ENCODE measurements around the gene HS3ST3B1.

HS3ST3B1 gene

DNA sequence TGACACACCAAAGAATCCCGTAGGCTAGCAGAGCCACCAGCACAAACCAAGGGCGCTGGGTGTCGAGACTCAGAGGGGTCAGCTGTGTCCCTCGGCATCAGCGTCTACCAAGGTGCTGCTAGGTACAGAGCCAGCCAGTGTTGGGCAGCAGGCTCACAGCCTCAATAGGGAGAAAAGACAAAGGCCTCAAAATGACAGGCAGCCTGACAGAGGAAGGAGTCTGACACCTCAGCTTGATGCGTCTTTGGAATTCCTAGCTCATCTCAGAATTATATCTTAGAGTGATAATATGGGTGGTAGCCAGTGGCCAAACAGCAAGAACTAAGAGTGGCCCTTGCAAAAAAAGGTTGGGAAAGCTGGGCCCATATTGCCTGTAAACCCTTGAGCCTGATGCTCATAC lies 45.9 kb downstream of the HS3ST3B1 start:
- H3K4me1 ChIP-seq (ENCODE audit: control insufficient read depth in 5 of 5, insufficient read depth in 5 of 5, low read length in 5 of 5) = no peaks in the 10 kb centered on the region
- no peaks in the 10 kb centered on the region for H3K27me3 ChIP-seq (ENCODE audit: control insufficient read depth in 5 of 5, insufficient read depth in 4 of 5, low read length in 5 of 5)
- no peak overlapping the region for H3K27ac ChIP-seq (ENCODE audit: low read depth, low read length)
- no peak overlapping the region for H3K4me3 ChIP-seq (ENCODE audit: low read depth in 1 of 5, low read length in 5 of 5)
- H3K36me3 ChIP-seq (ENCODE audit: control insufficient read depth in 5 of 5, insufficient read depth in 5 of 5, low read length in 5 of 5) = peaks cover 0 to 2% (median 0%) of the 10 kb centered on the region in 5 donors
- H3K9ac ChIP-seq (ENCODE audit: low read length in 5 of 5) = no peak overlapping the region
- H3K9me3 ChIP-seq (ENCODE audit: control insufficient read depth in 5 of 5, low read length in 5 of 5) = no peaks in the 10 kb centered on the region

DNA sequence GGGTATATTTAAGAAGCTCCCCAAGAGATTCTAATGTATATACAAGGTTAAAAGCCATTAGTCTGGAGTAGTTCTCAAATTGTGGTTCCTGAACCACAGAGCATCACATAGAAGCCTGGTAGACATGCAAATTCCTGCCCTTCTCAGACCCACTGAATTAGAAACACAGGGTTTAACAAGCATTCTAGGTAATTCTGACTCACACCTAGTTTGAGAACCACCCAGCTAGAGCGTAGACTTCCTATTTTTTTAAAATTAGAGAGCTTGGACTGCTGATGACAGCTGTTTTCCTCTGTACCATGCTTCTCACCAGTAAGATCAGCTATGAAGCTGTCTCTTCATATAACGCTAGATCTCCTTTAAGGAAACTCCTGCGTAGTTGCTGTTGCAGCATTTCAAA lies 50.6 kb downstream of the HS3ST3B1 start:
- Histone ChIP-seq H3K9ac (ENCODE audit: low read length in 5 of 5) (no peak overlapping the region), H3K27ac (ENCODE audit: low read depth, low read length) (no peak overlapping the region), H3K9me3 (ENCODE audit: control insufficient read depth in 5 of 5, low read length in 5 of 5) (no peaks in the 10 kb centered on the region), H3K27me3 (ENCODE audit: control insufficient read depth in 5 of 5, insufficient read depth in 4 of 5, low read length in 5 of 5) (peaks cover 0 to 2% (median 0%) of the 10 kb centered on the region in 5 donors), H3K36me3 (ENCODE audit: control insufficient read depth in 5 of 5, insufficient read depth in 5 of 5, low read length in 5 of 5) (peaks cover 0 to 2% (median 0%) of the 10 kb centered on the region in 5 donors), H3K4me1 (ENCODE audit: control insufficient read depth in 5 of 5, insufficient read depth in 5 of 5, low read length in 5 of 5) (peaks cover 0 to 3% (median 0%) of the 10 kb centered on the region in 5 donors), H3K4me3 (ENCODE audit: low read depth in 1 of 5, low read length in 5 of 5) (no peak overlapping the region)

DNA sequence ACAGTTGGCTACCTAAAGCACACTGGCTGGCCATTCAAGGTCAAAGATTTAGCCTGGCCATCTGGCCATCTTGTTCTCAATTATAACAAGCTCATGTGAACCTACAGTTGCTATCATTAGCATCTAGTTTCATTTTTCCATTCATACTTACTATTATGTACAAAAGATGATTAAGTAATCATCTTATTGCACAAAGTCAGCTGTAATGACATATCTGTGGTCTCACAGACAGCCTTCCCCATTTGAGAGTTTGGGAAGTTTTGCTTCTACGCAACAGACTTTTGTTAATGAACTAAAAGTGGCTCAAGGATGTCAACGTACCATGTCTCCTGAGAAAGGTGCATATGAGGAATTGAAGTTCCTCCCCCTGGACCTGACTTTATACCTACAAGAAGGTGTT lies 51.3 kb downstream of the HS3ST3B1 start:
- Histone ChIP-seq H3K4me1 (ENCODE audit: control insufficient read depth in 5 of 5, insufficient read depth in 5 of 5, low read length in 5 of 5) (peaks cover 0 to 3% (median 0%) of the 10 kb centered on the region in 5 donors), H3K4me3 (ENCODE audit: low read depth in 1 of 5, low read length in 5 of 5) (no peak overlapping the region), H3K9me3 (ENCODE audit: control insufficient read depth in 5 of 5, low read length in 5 of 5) (no peaks in the 10 kb centered on the region), H3K36me3 (ENCODE audit: control insufficient read depth in 5 of 5, insufficient read depth in 5 of 5, low read length in 5 of 5) (no peaks in the 10 kb centered on the region), H3K27ac (ENCODE audit: low read depth, low read length) (no peak overlapping the region), H3K27me3 (ENCODE audit: control insufficient read depth in 5 of 5, insufficient read depth in 4 of 5, low read length in 5 of 5) (peaks cover 0 to 2% (median 0%) of the 10 kb centered on the region in 5 donors), H3K9ac (ENCODE audit: low read length in 5 of 5) (no peak overlapping the region)

- Histone ChIP-seq H3K27me3 (ENCODE audit: control insufficient read depth in 5 of 5, insufficient read depth in 4 of 5, low read length in 5 of 5) (peaks cover 0 to 2% (median 0%) of the 10 kb centered on the region in 5 donors), H3K4me1 (ENCODE audit: control insufficient read depth in 5 of 5, insufficient read depth in 5 of 5, low read length in 5 of 5) (peaks cover 0 to 3% (median 0%) of the 10 kb centered on the region in 5 donors), H3K4me3 (ENCODE audit: low read depth in 1 of 5, low read length in 5 of 5) (no peak overlapping the region), H3K27ac (ENCODE audit: low read depth, low read length) (no peak overlapping the region), H3K36me3 (ENCODE audit: control insufficient read depth in 5 of 5, insufficient read depth in 5 of 5, low read length in 5 of 5) (no peaks in the 10 kb centered on the region), H3K9me3 (ENCODE audit: control insufficient read depth in 5 of 5, low read length in 5 of 5) (no peaks in the 10 kb centered on the region), H3K9ac (ENCODE audit: low read length in 5 of 5) (no peak overlapping the region)
Measured at GRCh38 chr17:14353861-14354474, 53.1 kb downstream of the HS3ST3B1 start.

DNA sequence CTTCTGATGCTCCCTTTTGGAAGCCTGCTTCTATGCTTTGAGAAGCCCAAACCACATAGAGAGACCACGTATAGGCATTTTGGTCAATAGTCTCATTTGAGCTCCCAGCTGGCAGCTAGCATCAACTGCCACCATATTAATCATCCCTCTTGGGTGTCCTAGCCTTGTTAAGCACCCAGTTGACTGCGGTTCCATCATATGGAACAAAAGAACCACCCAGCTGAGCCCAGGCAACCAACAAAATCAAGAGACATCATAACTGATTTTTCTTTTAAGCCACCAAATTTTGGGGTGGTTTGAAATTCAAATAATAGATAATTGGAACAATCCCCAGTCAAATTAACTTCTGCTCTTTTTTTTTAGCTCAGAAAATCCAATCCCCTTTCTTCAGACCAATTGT lies 53.9 kb downstream of the HS3ST3B1 start:
- Histone ChIP-seq H3K9ac (ENCODE audit: low read length in 5 of 5) (no peak overlapping the region), H3K36me3 (ENCODE audit: control insufficient read depth in 5 of 5, insufficient read depth in 5 of 5, low read length in 5 of 5) (no peaks in the 10 kb centered on the region), H3K9me3 (ENCODE audit: control insufficient read depth in 5 of 5, low read length in 5 of 5) (no peaks in the 10 kb centered on the region), H3K4me3 (ENCODE audit: low read depth in 1 of 5, low read length in 5 of 5) (no peak overlapping the region), H3K4me1 (ENCODE audit: control insufficient read depth in 5 of 5, insufficient read depth in 5 of 5, low read length in 5 of 5) (peaks cover 0 to 3% (median under 1%) of the 10 kb centered on the region in 5 donors), H3K27ac (ENCODE audit: low read depth, low read length) (no peak overlapping the region), H3K27me3 (ENCODE audit: control insufficient read depth in 5 of 5, insufficient read depth in 4 of 5, low read length in 5 of 5) (peaks cover 0 to 2% (median 0%) of the 10 kb centered on the region in 5 donors)

DNA sequence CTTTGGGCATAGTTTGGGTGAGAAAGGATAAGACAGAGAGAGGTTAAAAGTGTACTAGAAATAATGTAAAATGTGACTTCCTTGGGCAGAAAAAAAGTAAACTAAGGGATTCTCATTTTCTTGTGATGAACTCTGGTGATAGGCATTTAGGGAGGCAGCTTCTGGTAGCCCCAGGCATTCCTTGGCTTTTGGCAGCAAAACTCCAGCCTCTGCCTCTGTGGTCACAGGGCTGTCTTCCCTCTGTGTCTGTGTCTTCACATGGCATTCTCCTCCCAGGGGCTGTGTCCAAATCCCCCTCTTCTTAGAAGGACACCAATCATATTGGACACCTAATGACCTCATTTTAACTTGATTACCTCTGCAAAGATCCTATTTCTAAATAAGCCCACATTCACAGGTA lies 54.7 kb downstream of the HS3ST3B1 start:
- Histone ChIP-seq H3K4me1 (ENCODE audit: control insufficient read depth in 5 of 5, insufficient read depth in 5 of 5, low read length in 5 of 5) (peaks cover 0 to 4% (median 3%) of the 10 kb centered on the region in 5 donors), H3K27ac (ENCODE audit: low read depth, low read length) (no peak overlapping the region), H3K9me3 (ENCODE audit: control insufficient read depth in 5 of 5, low read length in 5 of 5) (no peaks in the 10 kb centered on the region), H3K36me3 (ENCODE audit: control insufficient read depth in 5 of 5, insufficient read depth in 5 of 5, low read length in 5 of 5) (no peaks in the 10 kb centered on the region), H3K27me3 (ENCODE audit: control insufficient read depth in 5 of 5, insufficient read depth in 4 of 5, low read length in 5 of 5) (peaks cover 0 to 2% (median 0%) of the 10 kb centered on the region in 5 donors), H3K4me3 (ENCODE audit: low read depth in 1 of 5, low read length in 5 of 5) (no peak overlapping the region), H3K9ac (ENCODE audit: low read length in 5 of 5) (no peak overlapping the region)

- no peak overlapping the region for H3K4me3 ChIP-seq (ENCODE audit: low read depth in 1 of 5, low read length in 5 of 5)
- H3K36me3 ChIP-seq (ENCODE audit: control insufficient read depth in 5 of 5, insufficient read depth in 5 of 5, low read length in 5 of 5) = no peaks in the 10 kb centered on the region
- H3K27me3 ChIP-seq (ENCODE audit: control insufficient read depth in 5 of 5, insufficient read depth in 4 of 5, low read length in 5 of 5) = peaks cover 0 to 2% (median 0%) of the 10 kb centered on the region in 5 donors
- H3K9me3 ChIP-seq (ENCODE audit: control insufficient read depth in 5 of 5, low read length in 5 of 5) = no peaks in the 10 kb centered on the region
- H3K4me1 ChIP-seq (ENCODE audit: control insufficient read depth in 5 of 5, insufficient read depth in 5 of 5, low read length in 5 of 5) = peaks cover 0 to 4% (median 0%) of the 10 kb centered on the region in 5 donors
- no peak overlapping the region for H3K9ac ChIP-seq (ENCODE audit: low read length in 5 of 5)
- no peak overlapping the region for H3K27ac ChIP-seq (ENCODE audit: low read depth, low read length)
Measured at GRCh38 chr17:14359163-14360020, 58.5 kb downstream of the HS3ST3B1 start.

DNA sequence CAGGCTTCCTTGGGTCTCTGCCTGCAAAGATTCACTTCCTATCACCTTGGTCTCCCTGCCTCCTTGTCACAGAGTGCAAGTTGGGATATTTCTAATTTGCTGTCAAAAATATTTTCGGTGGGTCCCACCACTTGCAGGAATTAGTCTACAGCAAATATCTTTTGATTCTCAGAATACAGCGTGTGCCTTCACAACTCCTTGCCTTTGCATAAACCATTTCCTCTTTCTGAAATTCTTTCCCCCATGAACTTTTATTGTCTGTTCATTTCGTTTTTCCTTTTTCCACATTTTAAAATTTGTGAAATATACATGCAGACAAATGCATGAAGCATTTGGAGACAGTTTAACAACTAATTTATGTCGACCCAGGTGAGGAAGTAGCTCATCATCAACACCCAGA lies 60.0 kb downstream of the HS3ST3B1 start:
- no peak overlapping the region for H3K4me3 ChIP-seq (ENCODE audit: low read depth in 1 of 5, low read length in 5 of 5)
- no peak overlapping the region for H3K9ac ChIP-seq (ENCODE audit: low read length in 5 of 5)
- H3K27ac ChIP-seq (ENCODE audit: low read depth, low read length) = no peak overlapping the region
- peaks cover 0 to 4% (median 0%) of the 10 kb centered on the region in 5 donors for H3K4me1 ChIP-seq (ENCODE audit: control insufficient read depth in 5 of 5, insufficient read depth in 5 of 5, low read length in 5 of 5)
- no peaks in the 10 kb centered on the region for H3K9me3 ChIP-seq (ENCODE audit: control insufficient read depth in 5 of 5, low read length in 5 of 5)
- no peaks in the 10 kb centered on the region for H3K27me3 ChIP-seq (ENCODE audit: control insufficient read depth in 5 of 5, insufficient read depth in 4 of 5, low read length in 5 of 5)
- H3K36me3 ChIP-seq (ENCODE audit: control insufficient read depth in 5 of 5, insufficient read depth in 5 of 5, low read length in 5 of 5) = no peaks in the 10 kb centered on the region

DNA sequence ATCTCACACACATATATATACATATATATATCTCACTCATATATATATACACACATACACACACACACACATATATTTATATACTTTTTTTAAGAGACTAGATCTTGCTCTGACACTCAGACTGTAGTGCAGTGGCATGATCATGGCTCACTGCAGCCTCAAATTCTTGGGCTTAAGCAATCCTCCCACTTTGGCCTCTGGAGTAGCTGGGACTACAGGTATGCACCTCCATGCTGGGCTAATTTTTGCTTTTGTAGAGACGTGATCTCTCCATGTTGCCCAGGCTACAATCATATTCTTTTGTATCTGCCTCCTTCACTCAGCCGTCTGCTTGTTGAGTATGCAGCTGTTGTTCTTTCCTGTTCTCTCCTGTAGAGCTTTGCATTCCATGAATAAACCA lies 60.6 kb downstream of the HS3ST3B1 start:
- Histone ChIP-seq H3K27ac (ENCODE audit: low read depth, low read length) (no peak overlapping the region), H3K36me3 (ENCODE audit: control insufficient read depth in 5 of 5, insufficient read depth in 5 of 5, low read length in 5 of 5) (no peaks in the 10 kb centered on the region), H3K9ac (ENCODE audit: low read length in 5 of 5) (no peak overlapping the region), H3K4me1 (ENCODE audit: control insufficient read depth in 5 of 5, insufficient read depth in 5 of 5, low read length in 5 of 5) (peaks cover 0 to 4% (median 0%) of the 10 kb centered on the region in 5 donors), H3K27me3 (ENCODE audit: control insufficient read depth in 5 of 5, insufficient read depth in 4 of 5, low read length in 5 of 5) (no peaks in the 10 kb centered on the region), H3K9me3 (ENCODE audit: control insufficient read depth in 5 of 5, low read length in 5 of 5) (no peaks in the 10 kb centered on the region), H3K4me3 (ENCODE audit: low read depth in 1 of 5, low read length in 5 of 5) (no peak overlapping the region)

DNA sequence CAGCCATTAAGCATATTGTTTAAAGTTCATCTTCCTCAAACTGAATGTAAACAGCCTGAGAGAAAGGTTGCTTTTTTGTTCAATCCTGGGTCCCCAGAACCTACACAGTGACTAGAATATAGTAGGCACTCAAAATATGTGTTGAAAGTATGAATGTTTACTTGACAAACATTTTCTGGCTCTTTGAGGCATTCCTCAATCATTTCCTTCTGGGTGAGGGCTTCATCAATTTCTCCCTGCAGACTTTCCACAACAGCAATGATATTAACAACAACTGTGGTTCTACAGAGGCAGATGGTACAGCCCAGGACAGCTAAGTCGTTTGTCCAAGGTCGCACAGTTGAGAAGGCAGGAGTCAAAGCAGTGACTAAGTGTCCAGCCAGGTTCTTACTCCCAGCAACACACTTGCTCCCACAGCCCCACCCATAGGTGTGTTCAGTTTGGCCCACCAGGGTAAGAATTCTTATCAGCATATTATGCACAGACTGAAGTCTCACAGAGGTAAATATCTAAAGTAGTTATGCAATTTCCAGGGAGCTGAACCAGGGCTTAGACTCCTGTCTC lies 61.1 kb downstream of the HS3ST3B1 start:
- H3K27ac ChIP-seq (ENCODE audit: low read depth, low read length) = no peak overlapping the region
- H3K9me3 ChIP-seq (ENCODE audit: control insufficient read depth in 5 of 5, low read length in 5 of 5) = no peaks in the 10 kb centered on the region
- H3K4me3 ChIP-seq (ENCODE audit: low read depth in 1 of 5, low read length in 5 of 5) = no peak overlapping the region
- no peak overlapping the region for H3K9ac ChIP-seq (ENCODE audit: low read length in 5 of 5)
- H3K4me1 ChIP-seq (ENCODE audit: control insufficient read depth in 5 of 5, insufficient read depth in 5 of 5, low read length in 5 of 5) = peaks cover 0 to 4% (median 0%) of the 10 kb centered on the region in 5 donors
- no peaks in the 10 kb centered on the region for H3K27me3 ChIP-seq (ENCODE audit: control insufficient read depth in 5 of 5, insufficient read depth in 4 of 5, low read length in 5 of 5)
- no peaks in the 10 kb centered on the region for H3K36me3 ChIP-seq (ENCODE audit: control insufficient read depth in 5 of 5, insufficient read depth in 5 of 5, low read length in 5 of 5)
